HG02571 (cell line): Measurements from ENCODE around the gene GAL.

Source experiments
- ATAC-seq: cut with Tn5 transposase; IDR thresholded peaks from one replicate; pipeline ENCODE4 v1.9.1; 2021; ENCODE audit warnings: mild to moderate bottlenecking, moderate library complexity; ENCODE audit not compliant: unreplicated experiment

The GAL gene

DNA sequence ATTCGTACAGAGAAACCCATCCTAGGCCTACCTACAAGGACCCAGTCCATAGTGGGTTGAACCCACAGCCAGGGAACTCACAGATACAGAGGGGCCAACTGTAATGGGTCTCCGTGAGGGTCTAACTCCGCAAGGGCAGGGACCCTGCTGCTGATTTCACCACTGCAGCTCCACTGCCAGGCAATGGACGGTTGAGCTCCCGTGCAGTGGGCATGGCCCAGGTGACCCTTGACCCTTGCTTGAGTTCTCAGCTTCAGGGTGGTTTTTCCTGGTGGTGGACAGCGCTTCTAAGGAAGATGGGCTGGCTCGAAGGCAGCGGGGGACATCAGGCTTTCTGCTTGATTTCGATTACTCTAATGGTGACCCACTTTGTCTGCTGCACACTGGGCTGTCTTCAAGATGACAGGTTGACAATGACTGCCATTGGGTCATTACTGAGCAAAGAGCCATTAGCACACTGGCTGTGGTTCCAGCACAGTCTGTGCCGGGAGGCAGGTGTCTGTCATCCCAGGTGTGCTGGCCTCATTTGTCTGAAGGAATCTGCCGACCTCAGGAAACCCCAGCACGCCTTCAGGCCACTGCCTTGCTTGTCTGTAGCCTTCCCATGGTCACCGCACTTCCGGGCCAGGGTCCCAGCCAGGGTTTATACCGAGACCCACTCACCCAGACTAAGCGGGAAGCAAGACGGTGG is 3.7 kb upstream of the GAL start:
- no peak for ATAC-seq

DNA sequence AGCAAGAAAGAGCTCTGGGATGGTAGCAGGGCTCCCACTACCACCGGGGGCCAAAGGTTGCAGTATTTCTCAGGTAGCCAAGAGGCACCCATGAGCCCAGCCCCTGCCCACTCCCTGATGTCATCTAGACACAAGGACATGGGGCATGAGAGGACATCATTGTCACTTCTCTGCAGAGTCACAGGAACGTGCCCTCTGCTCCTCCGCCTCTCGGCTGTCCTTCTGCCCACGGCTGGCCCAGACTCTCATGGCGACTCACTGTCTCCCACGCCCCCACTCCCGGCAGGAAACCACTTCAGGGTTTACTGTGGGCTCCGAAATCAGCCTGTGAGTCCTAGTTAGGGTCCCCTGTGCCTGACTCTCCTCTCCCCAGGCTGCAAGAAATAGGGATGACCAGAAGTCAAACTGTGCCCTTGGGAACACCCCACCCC is 1.8 kb upstream of the GAL start:
- no peak for ATAC-seq

DNA sequence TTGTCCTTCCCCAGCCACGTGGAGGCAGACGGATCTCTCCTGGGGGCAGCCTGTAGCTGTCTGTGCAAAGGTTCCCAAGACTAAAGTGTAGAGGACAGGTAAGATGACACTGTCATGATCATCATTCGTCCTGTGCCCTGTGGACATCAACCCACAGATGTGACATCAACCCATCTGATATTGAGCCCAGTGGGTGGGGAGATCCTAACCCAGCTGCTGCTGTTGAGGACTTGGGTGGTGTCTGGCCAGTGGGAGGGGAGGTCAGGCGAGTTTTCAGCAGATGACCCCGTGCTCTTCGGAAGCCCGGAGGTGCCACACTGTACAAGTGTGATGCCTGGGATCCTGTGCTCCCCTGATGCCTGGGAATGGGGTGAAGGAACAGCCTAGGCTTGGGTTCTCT is 1.2 kb upstream of the GAL start:
- ATAC-seq, result no peak

- ATAC-seq, result no peak
Observed at GRCh38 chr11:68683536-68684384, 584 bp upstream of the GAL start.

DNA sequence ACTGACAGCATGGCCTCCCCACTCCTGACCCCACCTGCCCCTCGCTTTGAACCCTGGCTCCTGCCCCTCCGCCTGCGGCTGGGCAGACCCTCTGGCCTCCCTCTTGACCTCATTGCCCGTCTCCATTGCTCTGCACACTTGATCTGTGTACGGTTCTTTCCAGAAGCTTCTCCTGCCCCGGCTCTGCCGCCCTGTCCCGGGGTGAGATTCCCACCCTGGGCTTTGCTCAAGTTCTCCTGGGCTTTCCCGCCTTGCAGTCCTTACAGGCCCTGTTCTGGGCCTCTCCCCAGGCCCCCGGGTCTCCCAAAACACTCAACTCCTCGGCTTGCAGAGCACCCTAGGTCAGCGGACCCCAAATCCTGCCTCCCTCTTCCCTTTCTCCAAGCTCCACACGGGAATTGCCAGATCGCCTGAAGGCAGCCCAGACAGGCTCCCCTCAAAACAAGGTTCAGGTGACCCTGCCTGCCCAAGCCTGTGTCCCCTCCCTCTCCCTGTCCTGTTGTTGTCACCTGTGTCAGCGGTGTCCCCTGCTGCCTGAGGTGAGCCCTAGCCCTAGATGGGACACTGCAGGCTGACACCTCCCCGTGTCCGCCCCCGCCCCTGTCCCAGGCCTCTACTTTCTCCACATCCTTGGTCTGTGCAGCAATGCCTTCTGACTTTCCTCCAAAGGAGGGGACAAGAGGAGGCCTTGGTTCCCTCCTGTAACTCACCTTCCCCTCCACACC is 1.5 kb downstream of the GAL start:
- ATAC-seq, result no peak

- no peak for ATAC-seq
Observed at GRCh38 chr11:68686486-68686885, 2.1 kb downstream of the GAL start.

DNA sequence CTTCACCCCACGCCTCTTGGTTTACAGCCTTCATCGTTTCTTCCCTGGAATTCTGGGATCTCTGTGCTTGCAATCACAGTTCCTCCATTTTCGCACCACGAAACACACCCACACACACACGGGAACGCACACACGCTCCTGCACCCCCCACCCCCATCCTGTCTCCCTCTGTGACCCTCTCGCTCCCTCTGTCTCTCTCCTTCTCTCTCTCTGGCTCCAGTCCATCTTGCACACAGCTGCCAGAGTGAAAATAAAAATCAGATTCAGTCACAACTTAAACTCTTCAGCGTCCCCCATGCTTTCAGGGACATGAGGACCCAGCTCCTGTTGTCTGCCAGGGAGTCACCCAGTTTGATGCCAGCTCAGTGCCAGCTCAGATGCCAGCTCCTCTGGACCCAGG is 3.0 kb downstream of the GAL start:
- no peak for ATAC-seq

DNA sequence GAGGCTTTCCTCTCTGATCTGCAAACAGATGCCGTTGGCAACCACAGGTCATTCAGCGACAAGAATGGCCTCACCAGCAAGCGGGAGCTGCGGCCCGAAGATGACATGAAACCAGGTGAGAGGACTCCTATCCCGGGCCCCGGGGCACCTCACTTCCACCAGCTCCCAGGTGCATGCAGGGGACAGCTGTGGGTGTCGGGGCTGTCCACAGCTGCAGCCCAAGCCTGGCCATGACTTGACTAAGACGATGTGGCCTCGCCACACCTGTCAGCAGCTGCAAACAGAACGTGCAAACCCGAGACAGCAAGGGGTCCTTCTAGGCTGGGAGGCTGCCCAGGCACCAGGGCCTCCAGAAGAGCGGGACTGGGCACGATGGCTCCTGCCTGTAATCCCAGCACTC is 3.6 kb downstream of the GAL start:
- ATAC-seq, result no peak

DNA sequence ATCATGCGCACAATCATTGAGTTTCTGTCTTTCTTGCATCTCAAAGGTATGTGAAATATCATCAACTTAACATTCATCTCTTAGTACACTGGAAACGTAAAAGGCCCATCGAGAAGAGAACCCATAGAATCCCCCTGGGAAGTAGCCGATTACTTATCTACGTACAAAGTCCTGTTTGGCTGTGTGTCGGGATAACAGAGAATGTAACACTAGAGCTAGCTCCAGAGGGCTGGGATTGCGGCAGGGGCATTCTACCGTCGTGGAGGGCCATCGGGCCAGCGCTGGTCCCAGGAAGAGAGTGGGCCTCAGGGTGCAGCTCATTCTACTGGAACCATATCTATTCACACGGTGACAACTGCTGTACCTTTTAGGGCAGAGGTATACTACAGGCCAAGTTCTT is 4.5 kb downstream of the GAL start:
- ATAC-seq, result no peak

DNA sequence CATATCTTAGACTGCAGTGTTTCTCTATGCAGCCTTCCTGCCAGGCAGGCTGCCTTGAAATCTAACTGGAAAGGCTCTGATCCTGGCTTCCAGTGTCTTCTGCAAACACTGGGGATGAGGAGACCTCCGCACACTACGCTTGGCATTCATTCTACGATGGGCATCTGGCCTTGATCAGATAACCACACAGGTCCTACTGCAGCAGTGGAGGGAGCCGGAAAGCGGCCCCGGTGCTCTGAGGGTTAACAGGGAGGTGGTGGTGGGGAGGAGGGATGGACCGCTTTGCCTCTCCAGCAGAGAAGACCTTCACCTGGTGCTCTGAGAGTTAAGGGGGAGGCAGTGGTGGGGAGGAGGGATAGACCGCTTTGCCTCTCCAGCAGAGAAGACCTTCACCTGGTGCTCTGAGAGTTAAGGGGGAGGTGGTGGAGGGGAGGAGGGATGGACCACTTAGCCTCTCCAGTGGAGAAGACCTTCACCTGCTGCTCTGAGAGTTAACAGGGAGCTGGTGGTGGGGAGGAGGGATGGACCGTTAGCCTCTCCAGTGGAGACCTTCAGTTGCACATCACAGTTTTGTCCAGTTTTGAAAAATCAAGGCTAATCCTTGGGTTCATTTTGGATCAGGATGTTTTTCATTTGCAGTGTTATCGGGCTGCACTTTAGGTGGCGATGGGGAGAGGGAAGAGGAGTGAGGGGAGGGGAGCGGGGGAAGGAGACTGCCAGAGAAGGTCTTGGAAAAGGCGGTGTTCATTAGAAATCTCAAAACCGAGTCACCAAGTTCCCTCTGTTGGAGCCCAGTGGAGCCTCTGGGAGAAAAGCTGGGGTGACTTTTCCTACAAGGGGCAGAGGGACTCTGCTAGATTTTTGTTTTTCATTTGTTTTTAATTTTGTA is 5.6 kb downstream of the GAL start:
- ATAC-seq, result no peak

GRCh38 chr11:68690671-68691401 is 6.5 kb downstream of the GAL start:
- no peak for ATAC-seq

DNA sequence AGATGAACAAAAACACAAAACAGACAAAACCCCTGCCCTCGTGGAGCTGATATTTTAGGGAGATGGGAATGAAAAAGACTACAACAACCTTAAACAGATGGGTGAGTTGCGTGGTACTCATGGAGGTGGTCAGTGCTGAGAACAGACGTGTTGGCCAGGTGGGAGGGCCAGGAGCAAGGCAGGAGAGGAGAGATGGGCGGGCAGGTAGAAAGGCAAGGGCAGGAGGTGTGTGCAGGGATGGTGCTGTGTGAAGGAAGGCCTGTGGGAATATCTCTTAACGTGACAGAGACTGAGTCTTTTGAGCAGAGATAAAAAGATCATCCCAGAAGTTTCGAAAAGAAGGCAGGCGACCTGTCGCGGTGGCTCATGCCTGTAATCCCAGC is 7.0 kb downstream of the GAL start:
- no peak for ATAC-seq

GRCh38 chr11:68692115-68692514 is 7.8 kb downstream of the GAL start:
- ATAC-seq, result no peak

- no peak for ATAC-seq
Observed at GRCh38 chr11:68692871-68693483, 8.6 kb downstream of the GAL start.

DNA sequence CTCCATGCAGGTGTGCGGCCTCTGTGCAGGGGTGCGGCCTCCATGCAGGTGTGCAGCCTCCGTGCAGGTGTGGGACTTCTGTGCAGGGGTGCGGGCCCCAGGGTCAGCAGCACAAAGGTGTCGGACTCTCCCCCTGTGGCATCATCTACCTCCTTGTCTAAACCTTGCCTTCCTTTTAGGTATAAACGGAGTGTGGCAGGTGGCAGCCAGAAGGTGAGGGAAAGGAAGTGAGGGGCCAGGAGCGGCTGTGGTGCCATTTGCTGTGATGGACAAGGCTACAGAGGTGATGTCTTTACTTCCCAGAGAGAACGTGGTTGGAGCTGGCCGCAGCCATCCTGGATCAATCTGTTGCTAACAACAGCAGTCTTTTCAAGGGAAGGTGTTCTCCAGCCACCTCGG is 9.1 kb downstream of the GAL start:
- no peak for ATAC-seq

DNA sequence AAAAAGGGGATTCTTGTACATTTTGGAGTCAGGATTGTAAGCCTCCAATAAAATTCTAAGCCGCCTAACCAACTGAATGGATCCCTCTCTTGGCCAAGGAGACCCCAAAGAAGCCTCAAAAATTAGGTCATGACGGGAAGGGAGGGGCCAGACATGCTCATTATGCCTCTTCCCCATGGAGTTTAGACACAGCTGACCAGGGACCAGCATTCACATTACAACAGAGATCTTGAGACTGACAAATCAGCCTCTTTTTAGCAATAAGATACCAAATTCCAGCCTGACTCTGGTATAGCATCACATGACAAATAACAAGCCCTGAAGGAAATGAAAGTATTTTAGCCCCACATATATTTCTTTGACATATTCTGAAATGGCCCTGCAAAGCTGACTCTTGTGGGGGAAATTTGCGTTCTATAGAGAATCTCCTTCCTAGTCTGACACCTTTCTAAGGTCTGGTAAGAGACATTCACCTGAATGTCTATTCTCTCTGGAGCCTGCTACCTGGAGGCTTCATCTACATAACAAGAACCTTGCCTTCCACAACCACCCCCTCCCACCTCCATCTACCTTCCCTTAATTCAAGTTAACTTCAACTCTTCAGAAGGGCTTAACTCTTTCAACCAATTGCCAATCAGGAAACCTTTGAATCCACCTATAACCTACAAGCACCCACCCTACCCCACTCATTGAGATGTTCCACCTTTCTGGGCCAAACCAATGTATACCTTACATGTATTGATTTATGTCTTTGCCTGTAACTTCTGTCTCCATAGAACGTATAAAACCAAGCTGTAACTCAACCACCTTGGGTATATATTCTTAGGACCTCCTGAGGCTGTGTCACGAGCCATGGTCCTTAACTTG is 10.3 kb downstream of the GAL start:
- no peak for ATAC-seq

DNA sequence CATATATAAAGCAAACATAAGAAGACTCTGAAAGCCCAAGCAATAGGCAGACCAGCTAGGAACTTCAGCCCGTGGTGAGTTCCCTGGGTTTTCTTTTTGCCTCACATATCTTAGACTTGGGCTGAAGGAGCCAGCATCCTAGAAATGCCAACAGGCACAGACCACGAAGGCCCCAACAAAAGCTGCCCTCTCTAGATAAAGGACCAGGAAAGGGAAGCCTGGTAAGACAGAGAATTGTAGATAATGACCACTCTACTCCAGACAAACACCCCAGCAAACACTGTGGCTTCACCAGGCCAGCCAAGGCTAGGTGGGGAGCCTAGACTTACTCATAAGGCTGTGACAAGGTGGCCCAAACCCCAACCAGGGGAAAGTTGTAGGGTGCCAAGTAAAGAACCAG is 11.2 kb downstream of the GAL start:
- ATAC-seq, result no peak

DNA sequence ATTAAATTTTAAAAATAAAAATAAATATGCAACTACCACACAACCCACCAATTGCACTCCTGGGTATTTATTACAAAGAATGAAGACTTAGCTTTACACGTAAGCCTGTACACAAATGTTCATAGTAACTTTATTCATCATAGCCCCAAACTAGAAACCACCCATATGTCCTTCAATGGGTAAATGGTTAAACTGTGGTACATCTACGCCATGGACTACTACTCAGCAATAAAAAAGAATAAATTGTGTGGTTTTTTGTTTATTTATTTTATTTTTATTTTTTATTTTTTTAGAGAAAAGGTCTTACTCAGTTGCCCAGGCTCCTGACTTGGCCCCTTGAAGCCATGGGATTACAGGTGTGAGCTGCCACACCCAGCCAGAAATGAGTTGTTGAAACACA is 14.6 kb downstream of the GAL start:
- ATAC-seq, result no peak

- no peak for ATAC-seq
Observed at GRCh38 chr11:68704887-68705286, 20.5 kb downstream of the GAL start.
